K562 (cell line): ENCODE results near the gene LZTR1. TPM values are rescaled to one million over a fixed set of nuclear protein-coding genes. Genes with fewer than 3 reads are reported as not detected.

Experiments used
- ARID2 ChIP-seq: fragments of 450-650 bp; IDR thresholded peaks from 2 replicates; pipeline ENCODE4 v1.6.1; 2017; ENCODE audit warnings: antibody characterized with exemption, mild to moderate bottlenecking
- ATF4 ChIP-seq: fragments of 450-650 bp; formaldehyde crosslinking; IDR thresholded peaks from 2 replicates; pipeline ENCODE4 v1.4.0; 2022; ENCODE audit warnings: mild to moderate bottlenecking, moderate library complexity
- CHD2 ChIP-seq: IDR thresholded peaks from 2 replicates; pipeline ENCODE4 v1.6.1; 2011; ENCODE audit warnings: low read depth, low read length
- DMBX1 ChIP-seq: fragments of 250-450 bp; sonication (Bioruptor Pico); IDR thresholded peaks from 2 replicates; pipeline ENCODE4 v1.8.0; 2022; ENCODE audit warnings: inconsistent platforms, mild to moderate bottlenecking, moderate library complexity, borderline replicate concordance
- GMEB1 ChIP-seq: fragments of 250-450 bp; sonication (Bioruptor Pico); IDR thresholded peaks from 2 replicates; pipeline ENCODE4 v1.4.0; 2020; ENCODE audit warnings: mild to moderate bottlenecking
- JUNB ChIP-seq: fragments of 450-650 bp; formaldehyde crosslinking; conservative IDR thresholded peaks from 2 replicates; pipeline ENCODE4 v1.4.0; 2020; ENCODE audit warnings: mild to moderate bottlenecking
- MAZ ChIP-seq, 2 experiments: fragments of 450-650 bp in 1 of 2; sonication (generic) in 1 of 2; formaldehyde crosslinking; IDR thresholded peaks in 1 of 2; conservative IDR thresholded peaks in 1 of 2; 2 replicates each; pipeline versions ENCODE4 v1.4.0 to v1.5.0; 2020; ENCODE audit warnings: mild to moderate bottlenecking in 1 of 2, missing genetic modification reagents in 1 of 2
- NBN ChIP-seq: fragments of 450-650 bp; IDR thresholded peaks from 2 replicates; pipeline ENCODE4 v1.6.1; 2016; ENCODE audit warnings: low read depth, mild to moderate bottlenecking
- NR0B1 ChIP-seq: fragments of 450-650 bp; IDR thresholded peaks from one replicate; pipeline ENCODE4 v1.6.1; 2018; ENCODE audit warnings: mild to moderate bottlenecking, moderate library complexity; ENCODE audit not compliant: partially characterized antibody
- POU5F1 ChIP-seq: fragments of 150-350 bp; IDR thresholded peaks from 2 replicates; pipeline ENCODE4 v1.6.1; 2014; ENCODE audit warnings: borderline replicate concordance, low read length, low read depth, mild to moderate bottlenecking; ENCODE audit not compliant: partially characterized antibody
- PPARD ChIP-seq: fragments of 250-450 bp; sonication (Bioruptor Pico); IDR thresholded peaks from 2 replicates; pipeline ENCODE4 v1.8.0; 2022; ENCODE audit warnings: inconsistent platforms, mild to moderate bottlenecking, moderate library complexity
- RBBP5 ChIP-seq: fragments of 200-600 bp; sonication (generic); IDR thresholded peaks from 2 replicates; pipeline ENCODE4 v1.6.1; 2012; ENCODE audit warnings: borderline replicate concordance, mild to moderate bottlenecking, low read length, control low read depth, inconsistent platforms; ENCODE audit not compliant: insufficient read depth, poor library complexity, severe bottlenecking
- RHOXF2B ChIP-seq: fragments of 250-450 bp; sonication (Bioruptor Pico); conservative IDR thresholded peaks from 2 replicates; pipeline ENCODE4 v1.5.1; 2021
- ZNF253 ChIP-seq: fragments of 250-450 bp; sonication (Bioruptor Pico); conservative IDR thresholded peaks from 2 replicates; pipeline ENCODE4 v1.6.1; 2021; ENCODE audit warnings: mild to moderate bottlenecking
- ZNF277 ChIP-seq: fragments of 250-450 bp; sonication (Bioruptor Pico); IDR thresholded peaks from 2 replicates; pipeline ENCODE4 v1.8.0; 2022; ENCODE audit warnings: inconsistent platforms, mild to moderate bottlenecking, moderate library complexity, borderline replicate concordance
- ZNF41 ChIP-seq: fragments of 250-450 bp; sonication (Bioruptor Pico); conservative IDR thresholded peaks from 2 replicates; pipeline ENCODE4 v1.4.0; 2020; ENCODE audit warnings: mild to moderate bottlenecking
- ZNF436 ChIP-seq: fragments of 250-450, 450-650 bp; sonication (Bioruptor Pico); formaldehyde crosslinking; IDR thresholded peaks from 2 replicates; pipeline ENCODE4 v1.7.0; 2020; ENCODE audit warnings: mild to moderate bottlenecking
- ZNF695 ChIP-seq: fragments of 450-650 bp; formaldehyde crosslinking; IDR thresholded peaks from 2 replicates; pipeline ENCODE4 v1.4.0; 2020; ENCODE audit warnings: mild to moderate bottlenecking, moderate library complexity
- polyA plus RNA-seq, 8 experiments: library from polyadenylated mRNA; depleted of rRNA in 4 of 8; stranded (reverse) in 5 of 8; unstranded in 3 of 8; fragments of >200 nt; fragmentation: Nextera tagmentation in 2 of 8; fragmentation: Illumina TruSeq in 1 of 8; extraction: Ambion mirVana in 2 of 8; extraction: Trizol in 1 of 8; gene quantifications; 2 replicates each; pipeline versions ENCODE4 v1.2.1 to v1.2.3, GENCODE V29; 2011 to 2014; ENCODE audit warnings: inconsistent platforms in 1 of 8, missing spikeins in 1 of 8
- total RNA-seq, 7 experiments: library from RNA; depleted of rRNA in 6 of 7; stranded (reverse); fragments of >200 nt in 6 of 7; fragmentation: Illumina TruSeq in 2 of 7; extraction: Trizol in 2 of 7; gene quantifications; 2 replicates each; pipeline versions ENCODE4 v1.2.1 to v1.2.3, GENCODE V29; 2011 to 2021; ENCODE audit warnings: low replicate concordance in 1 of 7
- TF ChIP-seq, protein P1 (sequence below), 2 experiments: fragments of 450-650 bp; IDR thresholded peaks; 2 replicates each; pipeline ENCODE4 v1.6.1; 2016

The LZTR1 gene
- total and polyA plus RNA-seq, 9 of the 15 experiments (the other 6 are each of a cell fraction or from before 2014, with no cell fraction given), result 2.2 to 135 (median 63.0) TPM

GRCh38 chr22:20996598-20997535 lies 14.8 kb downstream of the LZTR1 start (continued):
- TF ChIP-seq, protein P1, sequence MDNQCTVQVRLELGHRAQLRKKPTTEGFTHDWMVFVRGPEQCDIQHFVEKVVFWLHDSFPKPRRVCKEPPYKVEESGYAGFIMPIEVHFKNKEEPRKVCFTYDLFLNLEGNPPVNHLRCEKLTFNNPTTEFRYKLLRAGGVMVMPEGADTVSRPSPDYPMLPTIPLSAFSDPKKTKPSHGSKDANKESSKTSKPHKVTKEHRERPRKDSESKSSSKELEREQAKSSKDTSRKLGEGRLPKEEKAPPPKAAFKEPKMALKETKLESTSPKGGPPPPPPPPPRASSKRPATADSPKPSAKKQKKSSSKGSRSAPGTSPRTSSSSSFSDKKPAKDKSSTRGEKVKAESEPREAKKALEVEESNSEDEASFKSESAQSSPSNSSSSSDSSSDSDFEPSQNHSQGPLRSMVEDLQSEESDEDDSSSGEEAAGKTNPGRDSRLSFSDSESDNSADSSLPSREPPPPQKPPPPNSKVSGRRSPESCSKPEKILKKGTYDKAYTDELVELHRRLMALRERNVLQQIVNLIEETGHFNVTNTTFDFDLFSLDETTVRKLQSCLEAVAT (IDR thresholded peaks at IDR 0.05), result no peak
- 0 out of 2 replicates have a peak, but pooled peaks have one; percentile 39 for TF ChIP-seq RHOXF2B (CRISPR knock-in tag)
- 0 out of 4 replicates have a peak, but pooled peaks of 1 of the 2 experiments have one; percentile 36 for TF ChIP-seq MAZ (CRISPR knock-in tag; conservative IDR thresholded peaks at IDR 0.05 in 1 of 2, IDR thresholded peaks at IDR 0.05 in 1 of 2)
- peak; percentile 49; the same call in 1 of the 2 replicates for TF ChIP-seq ZNF41
- TF ChIP-seq ARID2, result no peak
- 0 out of 2 replicates have a peak, but pooled peaks have one; percentile 41 for TF ChIP-seq PPARD (CRISPR knock-in tag)
- TF ChIP-seq GMEB1 (CRISPR knock-in tag), result 0 out of 2 replicates have a peak, but pooled peaks have one; percentile 18
- TF ChIP-seq ATF4 (CRISPR knock-in tag), result peak; percentile 25; the same call in 1 of the 2 replicates
- TF ChIP-seq JUNB (CRISPR knock-in tag), result no peak
- no peak for TF ChIP-seq NBN
- no peak for TF ChIP-seq POU5F1
- peak; percentile 5; the same call in 1 of the 2 replicates for TF ChIP-seq ZNF277 (CRISPR knock-in tag)
- TF ChIP-seq ZNF436 (CRISPR knock-in tag), result 0 out of 2 replicates have a peak, but pooled peaks have one; percentile 43
- TF ChIP-seq ZNF253, result 0 out of 2 replicates have a peak, but pooled peaks have one; percentile 7
- peak; percentile 30 for TF ChIP-seq RBBP5
- no peak for TF ChIP-seq NR0B1
- TF ChIP-seq CHD2, result 0 out of 2 replicates have a peak, but pooled peaks have one; percentile 3
- TF ChIP-seq DMBX1 (CRISPR knock-in tag), result no peak
- TF ChIP-seq ZNF695 (CRISPR knock-in tag), result peak; percentile 32; the same call in 1 of the 2 replicates
